Stimulated activated CD8-positive, alpha-beta memory T cell treated with anti-CD3 and anti-CD28 coated beads, Interleukin-2, amount 100 ng/mL, for 1 hour (primary cell): Measurements from ENCODE around the gene GPR161.

Experiments used
- DNase-seq, 2 donors: peaks; one replicate each; pipeline ENCODE4 v3.0.0-alpha.2; 2020; ENCODE audit warnings: low read depth in 2 of 2

GPR161 gene

DNA sequence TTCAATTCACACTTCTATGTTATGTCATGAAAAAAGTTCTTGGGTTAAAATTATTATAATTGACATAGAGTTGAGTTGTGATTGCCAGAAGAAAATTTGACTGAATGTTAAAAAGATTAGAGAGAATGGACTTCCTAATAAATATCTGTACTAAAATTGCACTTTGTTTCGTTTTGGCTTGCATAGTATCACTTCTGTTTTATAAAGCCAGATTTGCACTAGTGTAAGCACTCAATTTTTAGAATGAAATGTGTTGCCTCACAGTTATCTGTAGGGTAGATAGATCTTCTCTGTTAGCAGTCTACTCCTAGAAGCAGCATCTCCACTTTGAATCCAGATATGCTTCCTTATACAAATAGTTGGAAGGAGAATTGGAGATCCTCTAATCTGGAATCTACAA lies 104.7 kb downstream of the GPR161 start:
- no peak for DNase-seq

DNA sequence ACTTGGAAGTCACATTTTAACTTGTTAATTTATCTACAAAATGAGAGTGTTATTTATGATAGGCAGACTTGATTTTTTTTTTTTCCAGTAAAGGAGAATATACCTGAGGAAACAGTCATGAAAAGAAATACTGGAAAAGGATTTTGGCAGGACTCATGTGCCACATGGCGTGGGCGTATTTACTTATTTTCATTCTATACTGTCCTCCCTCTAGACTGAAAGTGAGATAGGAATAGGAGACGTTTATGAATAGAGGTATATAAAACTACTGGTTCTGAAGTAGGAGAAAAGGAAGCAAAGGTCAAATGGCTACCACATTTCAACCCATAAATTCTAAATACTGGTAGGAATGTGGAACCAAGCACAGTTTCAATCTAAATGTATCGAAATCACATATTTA lies 105.1 kb downstream of the GPR161 start:
- no peak for DNase-seq

DNA sequence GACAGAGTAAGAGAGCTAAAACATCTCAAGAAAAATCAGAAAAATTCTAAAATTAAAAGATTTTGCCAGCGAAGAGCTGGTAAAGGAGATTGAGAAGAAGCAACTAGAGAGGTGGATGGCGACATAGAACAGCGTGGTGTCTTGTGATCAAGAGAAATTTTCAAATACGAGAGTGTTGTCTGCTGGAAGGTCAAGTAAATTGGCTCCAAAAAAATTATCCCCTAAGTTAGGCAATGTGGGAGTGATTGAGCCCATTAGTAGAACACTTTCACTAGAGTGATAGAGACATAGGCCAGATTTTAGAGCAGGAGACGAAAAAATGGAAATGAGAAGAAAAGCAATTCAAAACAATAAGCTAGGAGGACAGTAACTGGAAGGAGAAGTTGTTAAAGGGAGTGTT lies 105.5 kb downstream of the GPR161 start:
- DNase-seq, result no peak
